Omental fat pad (tissue), 4 donors: ENCODE measurements around the gene CD48. TPM values are rescaled to one million over a fixed set of nuclear protein-coding genes. Genes with fewer than 3 reads are reported as not detected.

Experiments
- ATAC-seq: fragments of 150-250 bp; one replicate; pipeline ENCODE4 v1.9.1; 2016; ENCODE audit warnings: mild to moderate bottlenecking, moderate library complexity; ENCODE audit not compliant: low FRiP score
- DNase-seq: peaks from one replicate; pipeline ENCODE4 v3.0.0-alpha.2; 2019; ENCODE audit warnings: low spot score
- total RNA-seq, 4 donors: library from RNA; depleted of rRNA; stranded (reverse); fragments of >200 nt; gene quantifications; one replicate each; pipeline ENCODE4 v1.1.0, GENCODE V29; 2016
- TF ChIP-seq, protein P1 (sequence below), 3 donors: fragments of 450-650 bp; IDR thresholded peaks; one replicate each; pipeline ENCODE4 v1.5.1; 2016 to 2017; ENCODE audit warnings: antibody characterized with exemption in 3 of 3, mild to moderate bottlenecking in 3 of 3, moderate library complexity in 2 of 3

CD48 gene
- total RNA-seq, 4 donors from 2014 or later = 5.2 to 21.0 (median 8.0) TPM

DNA sequence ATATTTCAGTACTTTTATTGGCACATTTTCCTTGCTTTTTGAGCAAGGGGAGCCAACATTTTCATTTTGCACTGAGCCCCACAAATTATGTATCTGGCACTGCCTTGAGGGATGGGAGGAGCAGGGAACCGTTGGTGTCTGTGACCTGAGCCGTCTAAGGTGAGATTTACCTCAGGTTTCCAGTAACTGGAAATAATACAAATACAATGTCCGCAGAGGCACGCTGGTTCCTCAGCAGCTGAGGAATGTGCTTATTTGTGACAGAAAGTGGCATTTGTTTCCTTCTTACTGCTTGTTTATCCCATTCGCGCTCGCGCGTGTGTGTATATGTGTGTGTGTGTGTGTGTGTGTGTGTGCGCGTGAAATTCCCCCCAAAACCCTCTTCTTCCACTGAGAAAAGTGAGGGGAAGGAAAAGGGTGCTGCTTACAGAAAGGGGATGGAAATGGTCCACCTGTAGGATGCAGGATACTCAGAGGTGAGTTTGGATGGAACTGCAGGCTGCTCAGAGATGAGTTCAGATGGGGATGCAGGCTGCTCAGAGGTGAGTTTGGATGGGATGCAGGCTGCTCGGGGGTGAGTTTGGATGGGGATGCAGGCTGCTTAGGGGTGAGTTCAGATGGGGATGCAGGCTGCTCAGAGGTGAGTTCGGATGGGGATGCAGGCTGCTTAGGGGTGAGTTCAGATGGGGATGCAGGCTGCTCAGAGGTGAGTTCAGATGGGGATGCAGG lies 34.6 kb downstream of the CD48 start:
- ATAC-seq = no peak
- TF ChIP-seq, protein P1, sequence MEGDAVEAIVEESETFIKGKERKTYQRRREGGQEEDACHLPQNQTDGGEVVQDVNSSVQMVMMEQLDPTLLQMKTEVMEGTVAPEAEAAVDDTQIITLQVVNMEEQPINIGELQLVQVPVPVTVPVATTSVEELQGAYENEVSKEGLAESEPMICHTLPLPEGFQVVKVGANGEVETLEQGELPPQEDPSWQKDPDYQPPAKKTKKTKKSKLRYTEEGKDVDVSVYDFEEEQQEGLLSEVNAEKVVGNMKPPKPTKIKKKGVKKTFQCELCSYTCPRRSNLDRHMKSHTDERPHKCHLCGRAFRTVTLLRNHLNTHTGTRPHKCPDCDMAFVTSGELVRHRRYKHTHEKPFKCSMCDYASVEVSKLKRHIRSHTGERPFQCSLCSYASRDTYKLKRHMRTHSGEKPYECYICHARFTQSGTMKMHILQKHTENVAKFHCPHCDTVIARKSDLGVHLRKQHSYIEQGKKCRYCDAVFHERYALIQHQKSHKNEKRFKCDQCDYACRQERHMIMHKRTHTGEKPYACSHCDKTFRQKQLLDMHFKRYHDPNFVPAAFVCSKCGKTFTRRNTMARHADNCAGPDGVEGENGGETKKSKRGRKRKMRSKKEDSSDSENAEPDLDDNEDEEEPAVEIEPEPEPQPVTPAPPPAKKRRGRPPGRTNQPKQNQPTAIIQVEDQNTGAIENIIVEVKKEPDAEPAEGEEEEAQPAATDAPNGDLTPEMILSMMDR (IDR thresholded peaks at IDR 0.05) = no peak
- no peak for DNase-seq

DNA sequence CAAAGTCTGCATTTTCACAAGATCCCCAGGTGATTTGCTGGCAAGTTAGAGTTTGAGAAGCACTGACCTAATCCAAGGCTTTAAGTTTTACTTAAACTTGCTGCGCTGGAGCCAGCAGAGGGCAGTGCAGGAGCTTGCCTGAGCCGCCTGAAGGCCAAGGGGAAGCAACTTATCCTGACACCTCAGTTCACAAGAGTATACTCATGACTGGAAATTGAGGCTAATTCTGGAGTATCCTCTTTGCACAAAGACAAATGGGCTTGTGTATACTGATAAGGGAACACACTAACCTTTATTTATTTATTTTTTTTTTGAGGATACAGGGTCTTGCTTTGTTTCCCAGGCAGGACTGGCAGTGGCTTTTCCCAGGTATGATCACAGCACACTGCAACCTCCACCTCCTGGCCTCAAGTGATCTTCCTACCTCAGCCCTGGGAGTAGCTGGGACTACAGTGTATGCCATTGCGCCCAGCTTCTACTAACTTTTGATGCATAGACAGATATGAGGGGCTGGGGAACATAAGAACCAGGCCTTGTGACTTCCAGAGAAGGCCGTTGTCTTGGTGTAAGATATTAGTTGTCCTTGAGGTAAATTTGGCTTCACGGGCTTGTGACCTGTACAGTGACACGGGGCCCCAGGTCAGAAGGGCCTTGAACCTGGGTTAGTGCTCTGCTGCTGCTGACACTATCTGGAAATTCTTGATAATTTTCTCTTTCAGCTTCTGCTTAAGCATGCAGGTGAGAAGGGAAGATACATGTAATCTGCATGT lies 35.8 kb downstream of the CD48 start:
- DNase-seq (no peak), ATAC-seq (peak; percentile 68)
- TF ChIP-seq, protein P1 (IDR thresholded peaks at IDR 0.05) = no peak

DNA sequence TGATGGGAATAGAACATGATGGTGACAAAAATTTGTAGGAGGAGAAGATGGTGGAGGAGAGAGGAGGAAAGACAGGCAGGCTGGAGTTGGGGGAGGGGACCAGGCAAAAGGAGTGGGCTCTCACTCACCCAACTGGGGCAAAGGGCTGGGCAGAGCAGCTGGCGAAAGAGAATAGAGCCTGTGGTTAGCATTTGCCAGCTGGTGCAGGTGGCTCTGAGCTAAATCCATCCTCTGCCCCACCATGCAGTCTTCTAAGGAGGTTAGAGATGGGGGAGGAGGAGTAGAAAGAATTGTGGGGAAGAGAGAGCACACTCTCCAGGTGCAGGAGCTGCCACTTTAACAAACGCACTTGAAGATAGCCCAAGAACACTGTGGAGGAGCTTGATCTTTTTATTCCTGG lies 37.2 kb downstream of the CD48 start:
- no peak for DNase-seq
- TF ChIP-seq, protein P1 (IDR thresholded peaks at IDR 0.05) = no peak
- ATAC-seq = no peak

DNA sequence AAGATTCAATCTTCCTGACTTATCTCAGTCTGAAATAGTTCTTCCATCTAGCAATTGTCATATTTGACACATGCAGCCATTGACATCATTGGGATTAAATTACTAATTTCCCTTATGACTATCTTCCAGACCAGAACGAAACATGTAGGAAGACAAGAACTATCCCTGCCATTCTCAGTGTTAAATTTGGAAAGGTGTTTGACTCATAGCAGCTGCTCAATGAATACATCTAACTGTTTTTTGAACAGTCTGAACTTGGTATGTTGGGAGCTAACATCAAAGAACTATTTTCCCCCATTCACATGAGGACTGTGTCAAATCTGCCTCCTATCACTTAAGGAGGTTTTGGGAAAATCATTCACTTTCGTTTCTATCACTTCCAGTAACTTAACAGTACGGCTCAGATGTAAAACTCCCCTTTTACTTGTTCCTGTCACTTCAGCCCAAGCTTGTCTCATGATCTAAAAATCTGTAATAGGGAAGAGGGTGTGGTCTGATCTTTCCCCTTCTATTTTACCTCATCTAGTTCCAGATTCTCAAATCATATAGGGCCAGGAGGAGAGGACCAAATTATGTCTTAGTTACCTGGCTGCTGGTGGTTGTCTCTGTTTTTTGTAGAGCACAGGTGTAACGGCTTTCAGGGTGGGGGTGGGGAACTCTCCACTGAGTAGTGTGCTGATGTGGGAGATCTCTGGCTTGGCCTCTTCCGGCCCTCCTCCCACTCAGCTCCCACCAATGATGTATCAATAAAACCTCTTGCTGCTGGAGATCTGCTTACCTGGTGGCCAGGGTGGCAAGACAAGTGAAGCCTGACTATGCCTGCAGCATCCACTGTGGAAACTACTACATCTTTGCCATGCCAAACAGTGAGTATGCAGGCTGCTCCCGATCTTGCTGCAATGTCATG lies 38.6 kb downstream of the CD48 start:
- TF ChIP-seq, protein P1 (IDR thresholded peaks at IDR 0.05) = no peak
- ATAC-seq = peak; percentile 48
- DNase-seq = no peak

DNA sequence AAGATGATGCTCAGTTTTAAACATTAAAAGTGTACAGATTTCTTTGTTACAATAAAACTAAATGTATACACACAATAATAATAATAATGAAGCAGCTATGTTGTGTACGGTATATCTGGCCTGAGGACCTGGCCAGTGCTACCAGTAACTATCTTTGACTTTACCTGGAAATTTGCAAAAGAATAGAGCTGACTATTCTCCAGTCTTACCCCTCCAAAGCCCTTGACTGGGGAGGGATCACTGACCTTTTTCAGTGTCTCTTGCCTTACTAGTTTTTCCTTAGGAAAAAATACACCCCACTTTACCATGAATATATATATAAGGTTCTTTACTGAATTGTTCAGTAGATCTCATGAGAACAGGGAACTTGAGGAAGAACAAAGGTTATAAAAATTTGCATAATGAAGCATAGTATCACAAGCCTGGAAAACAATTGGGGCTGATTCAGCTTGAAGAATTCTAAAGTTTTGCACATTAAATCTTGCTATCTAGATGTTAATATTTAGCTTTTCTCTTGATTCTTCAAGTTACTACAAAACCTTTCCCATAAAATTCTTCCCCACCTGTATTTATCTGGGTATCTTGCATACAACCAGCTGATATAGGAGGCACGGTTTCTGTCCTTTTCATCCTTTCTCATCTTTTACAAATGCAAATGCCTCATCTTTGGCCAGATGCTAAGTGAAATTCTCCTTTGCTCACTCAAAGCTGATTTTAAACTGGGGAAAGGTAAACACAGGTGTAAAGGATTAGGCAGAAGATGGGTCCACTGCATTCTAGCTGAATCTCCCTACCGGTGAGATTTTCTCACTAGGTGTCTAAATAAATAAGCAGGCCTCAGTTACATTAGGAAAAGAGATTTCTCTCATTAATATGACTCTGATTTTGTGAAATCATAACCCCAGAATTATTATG lies 39.8 kb downstream of the CD48 start:
- TF ChIP-seq, protein P1 (IDR thresholded peaks at IDR 0.05) = no peak
- no peak for DNase-seq

DNA sequence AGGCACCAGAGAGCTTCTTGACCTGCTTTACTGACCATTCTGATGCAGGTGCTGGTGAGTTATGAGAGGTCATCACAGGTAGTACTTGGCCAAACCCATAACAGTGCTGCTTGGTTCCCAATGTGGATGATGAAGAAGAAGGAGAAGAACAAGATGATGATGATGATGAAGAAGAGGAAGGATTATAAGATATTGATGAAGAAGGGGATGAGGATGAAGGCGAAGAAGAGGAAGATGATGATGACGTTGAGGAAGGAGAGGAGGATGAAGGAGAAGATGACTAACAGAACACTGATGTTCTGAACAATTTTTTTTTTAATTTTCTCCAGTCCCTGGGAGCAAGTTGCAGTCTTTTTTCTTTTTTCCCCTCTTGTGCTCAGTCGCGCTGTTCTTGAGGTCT lies 40.9 kb downstream of the CD48 start:
- TF ChIP-seq, protein P1 (IDR thresholded peaks at IDR 0.05) = no peak
- no peak for DNase-seq

More for the DNA sequence above, 39.8 kb downstream of the CD48 start:
- ATAC-seq = no peak

More for the DNA sequence above, 40.9 kb downstream of the CD48 start:
- ATAC-seq = no peak
